Measurements from ENCODE around the gene MINDY3.

DNA sequence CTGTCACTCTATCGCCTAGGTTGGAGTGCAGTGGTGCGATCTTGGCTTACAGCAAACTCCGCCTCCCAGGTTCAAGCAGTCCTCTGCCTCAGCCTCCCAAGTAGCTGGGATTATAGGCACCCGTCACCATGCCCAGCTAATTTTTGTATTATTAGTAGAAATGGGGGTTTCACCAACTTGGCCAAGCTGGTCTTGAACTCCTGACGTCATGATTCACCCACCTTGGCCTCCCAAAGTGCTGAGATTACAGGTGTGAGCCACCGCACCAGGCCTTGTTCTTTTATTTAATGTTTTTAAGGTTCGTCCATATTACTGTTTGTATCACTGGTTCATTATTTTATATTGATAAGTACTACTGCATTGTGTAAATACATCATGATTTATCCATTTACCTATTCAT is 130.4 kb downstream of the MINDY3 start:
- TF ChIP-seq CTCF (IDR thresholded peaks at IDR 0.05) = no peak
- TF ChIP-seq POLR2A (IDR thresholded peaks at IDR 0.05) = no peak
